Measurements from ENCODE around the gene CTNNBIP1.

The CTNNBIP1 gene

DNA sequence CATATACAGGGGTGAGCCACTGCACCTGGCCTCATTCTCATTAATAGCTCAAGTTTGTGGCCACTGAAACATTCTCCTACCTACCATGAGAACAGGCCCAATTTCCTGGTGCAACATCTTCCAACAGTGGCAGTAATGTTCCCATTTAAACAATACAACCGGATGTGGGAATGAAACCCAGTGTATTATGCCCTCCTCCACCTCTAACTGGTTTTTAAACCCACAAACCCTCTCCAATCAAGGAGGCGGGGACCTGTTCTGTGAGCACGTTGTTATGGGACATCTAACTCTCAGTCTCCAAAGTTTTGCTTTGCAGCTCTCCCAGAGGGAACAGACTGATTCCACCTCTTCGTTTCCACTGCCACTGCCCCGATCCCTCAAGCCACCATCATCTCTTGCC, 2.6 kb downstream of the CTNNBIP1 start:
- Histone ChIP-seq H3K79me2 (ENCODE audit: insufficient read depth, low read depth) (no peaks in the 10 kb centered on the region), H3K36me3 (ENCODE audit: insufficient read depth) (no peaks in the 10 kb centered on the region), H3K4me1 (ENCODE audit: low read depth, poor library complexity, severe bottlenecking) (peaks cover 22% of the 10 kb centered on the region), H3K9ac (no peak overlapping the region), H3K4me2 (no peak overlapping the region), H3K27ac (no peak overlapping the region), H3K4me3 (IDR thresholded peaks at IDR 0.05; ENCODE audit: insufficient read depth, low read depth, low read length) (no peak overlapping the region), H4K20me1 (ENCODE audit: insufficient read depth) (no peaks in the 10 kb centered on the region), H2AFZ (ENCODE audit: low read depth) (no peak overlapping the region), H3K27me3 (ENCODE audit: insufficient read depth, low read depth) (no peaks in the 10 kb centered on the region)
- TF ChIP-seq, protein P1, sequence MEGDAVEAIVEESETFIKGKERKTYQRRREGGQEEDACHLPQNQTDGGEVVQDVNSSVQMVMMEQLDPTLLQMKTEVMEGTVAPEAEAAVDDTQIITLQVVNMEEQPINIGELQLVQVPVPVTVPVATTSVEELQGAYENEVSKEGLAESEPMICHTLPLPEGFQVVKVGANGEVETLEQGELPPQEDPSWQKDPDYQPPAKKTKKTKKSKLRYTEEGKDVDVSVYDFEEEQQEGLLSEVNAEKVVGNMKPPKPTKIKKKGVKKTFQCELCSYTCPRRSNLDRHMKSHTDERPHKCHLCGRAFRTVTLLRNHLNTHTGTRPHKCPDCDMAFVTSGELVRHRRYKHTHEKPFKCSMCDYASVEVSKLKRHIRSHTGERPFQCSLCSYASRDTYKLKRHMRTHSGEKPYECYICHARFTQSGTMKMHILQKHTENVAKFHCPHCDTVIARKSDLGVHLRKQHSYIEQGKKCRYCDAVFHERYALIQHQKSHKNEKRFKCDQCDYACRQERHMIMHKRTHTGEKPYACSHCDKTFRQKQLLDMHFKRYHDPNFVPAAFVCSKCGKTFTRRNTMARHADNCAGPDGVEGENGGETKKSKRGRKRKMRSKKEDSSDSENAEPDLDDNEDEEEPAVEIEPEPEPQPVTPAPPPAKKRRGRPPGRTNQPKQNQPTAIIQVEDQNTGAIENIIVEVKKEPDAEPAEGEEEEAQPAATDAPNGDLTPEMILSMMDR (conservative IDR thresholded peaks at IDR 0.05; ENCODE audit: low read depth, low read length): no peak

DNA sequence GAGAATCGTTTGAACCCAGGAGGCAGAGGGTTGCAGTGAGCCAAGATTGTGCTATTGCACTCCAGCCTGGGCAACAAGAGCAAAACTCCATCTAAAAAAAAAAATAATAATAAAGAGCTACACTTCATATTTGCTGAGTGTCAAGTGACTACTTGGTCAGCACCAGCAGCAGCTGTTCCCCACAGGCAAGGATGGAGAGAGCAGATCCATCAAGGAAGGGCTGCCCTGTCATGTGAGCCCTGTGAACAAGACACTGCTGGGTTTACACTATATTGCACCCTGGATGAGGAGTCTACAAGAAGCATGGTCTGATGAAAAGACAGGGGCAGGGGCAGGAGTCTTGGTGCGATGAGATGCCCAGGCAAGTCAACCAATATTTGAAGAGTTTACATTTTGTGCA, 3.6 kb downstream of the CTNNBIP1 start:
- no peaks in the 10 kb centered on the region for H4K20me1 ChIP-seq (ENCODE audit: insufficient read depth)
- H3K27ac ChIP-seq: no peak overlapping the region
- H3K27me3 ChIP-seq (ENCODE audit: insufficient read depth, low read depth): no peaks in the 10 kb centered on the region
- H3K36me3 ChIP-seq (ENCODE audit: insufficient read depth): no peaks in the 10 kb centered on the region
- no peak overlapping the region for H3K4me3 ChIP-seq (IDR thresholded peaks at IDR 0.05; ENCODE audit: insufficient read depth, low read depth, low read length)
- H3K4me1 ChIP-seq (ENCODE audit: low read depth, poor library complexity, severe bottlenecking): peaks cover 18% of the 10 kb centered on the region
- H3K9ac ChIP-seq: no peak overlapping the region
- no peak overlapping the region for H3K4me2 ChIP-seq
- TF ChIP-seq, protein P1 (conservative IDR thresholded peaks at IDR 0.05; ENCODE audit: low read depth, low read length): no peak
- H3K79me2 ChIP-seq (ENCODE audit: insufficient read depth, low read depth): no peaks in the 10 kb centered on the region
- no peak overlapping the region for H2AFZ ChIP-seq (ENCODE audit: low read depth)

DNA sequence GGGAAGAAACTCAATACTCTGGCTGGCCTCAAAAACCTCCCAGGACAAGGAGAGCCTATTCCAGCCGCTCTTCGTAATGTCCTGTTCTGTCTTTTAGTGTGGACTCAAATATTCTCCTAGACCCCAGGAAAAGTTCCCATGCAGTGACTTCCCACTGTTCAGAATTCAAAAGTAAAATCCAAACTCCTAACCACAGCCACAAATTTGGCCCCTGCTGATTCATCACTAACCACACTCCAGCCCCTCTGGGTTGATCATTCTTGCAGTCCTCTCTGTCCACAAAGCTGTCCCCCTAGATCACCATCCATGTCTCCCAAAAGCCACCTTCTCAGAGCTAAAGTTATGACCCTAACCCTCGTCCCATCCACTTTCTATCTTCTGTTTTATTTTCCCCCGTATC, 5.1 kb downstream of the CTNNBIP1 start:
- no peaks in the 10 kb centered on the region for H3K36me3 ChIP-seq (ENCODE audit: insufficient read depth)
- peaks cover 15% of the 10 kb centered on the region for H3K4me1 ChIP-seq (ENCODE audit: low read depth, poor library complexity, severe bottlenecking)
- no peak overlapping the region for H3K27ac ChIP-seq
- H3K4me2 ChIP-seq: no peak overlapping the region
- no peak overlapping the region for H2AFZ ChIP-seq (ENCODE audit: low read depth)
- H3K9ac ChIP-seq: no peak overlapping the region
- TF ChIP-seq, protein P1 (conservative IDR thresholded peaks at IDR 0.05; ENCODE audit: low read depth, low read length): no peak
- H3K79me2 ChIP-seq (ENCODE audit: insufficient read depth, low read depth): no peaks in the 10 kb centered on the region
- no peaks in the 10 kb centered on the region for H4K20me1 ChIP-seq (ENCODE audit: insufficient read depth)
- H3K27me3 ChIP-seq (ENCODE audit: insufficient read depth, low read depth): no peaks in the 10 kb centered on the region
- no peak overlapping the region for H3K4me3 ChIP-seq (IDR thresholded peaks at IDR 0.05; ENCODE audit: insufficient read depth, low read depth, low read length)

DNA sequence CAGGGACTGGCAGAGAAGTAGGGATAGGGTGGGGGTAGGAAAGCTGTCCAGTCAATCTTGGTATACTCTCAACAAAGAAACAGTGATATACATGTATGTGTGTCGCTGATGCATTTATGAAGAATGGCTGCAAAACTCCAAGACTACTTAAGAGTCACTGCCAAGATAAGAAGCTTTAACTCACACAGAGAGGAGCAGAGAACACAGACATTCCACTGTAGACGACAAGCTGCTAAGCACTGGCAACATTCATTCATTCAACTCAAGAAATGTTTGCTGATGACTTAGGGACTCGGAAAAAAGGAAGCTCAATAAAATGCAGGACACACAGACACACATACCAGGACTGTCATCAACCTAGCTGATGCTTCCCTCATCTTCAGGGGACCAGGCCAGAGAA, 5.5 kb downstream of the CTNNBIP1 start:
- TF ChIP-seq, protein P1 (conservative IDR thresholded peaks at IDR 0.05; ENCODE audit: low read depth, low read length): no peak
- Histone ChIP-seq H3K79me2 (ENCODE audit: insufficient read depth, low read depth) (no peaks in the 10 kb centered on the region), H3K36me3 (ENCODE audit: insufficient read depth) (no peaks in the 10 kb centered on the region), H3K27ac (no peak overlapping the region), H3K4me2 (no peak overlapping the region), H4K20me1 (ENCODE audit: insufficient read depth) (no peaks in the 10 kb centered on the region), H3K4me3 (IDR thresholded peaks at IDR 0.05; ENCODE audit: insufficient read depth, low read depth, low read length) (no peak overlapping the region), H3K27me3 (ENCODE audit: insufficient read depth, low read depth) (no peaks in the 10 kb centered on the region), H3K9ac (no peak overlapping the region), H2AFZ (ENCODE audit: low read depth) (no peak overlapping the region), H3K4me1 (ENCODE audit: low read depth, poor library complexity, severe bottlenecking) (peaks cover 15% of the 10 kb centered on the region)
